Measurements from ENCODE around the gene OR2J2. TPM values are rescaled to one million over a fixed set of nuclear protein-coding genes. Genes with fewer than 3 reads are reported as not detected.
"Not testable (repeated sequence)": the region's sequence is repeated elsewhere in the genome, so short reads cannot be mapped to it uniquely, and the experiment has no call there.

OR2J2 gene
- polyA plus RNA-seq, 1 experiment = not detected

DNA sequence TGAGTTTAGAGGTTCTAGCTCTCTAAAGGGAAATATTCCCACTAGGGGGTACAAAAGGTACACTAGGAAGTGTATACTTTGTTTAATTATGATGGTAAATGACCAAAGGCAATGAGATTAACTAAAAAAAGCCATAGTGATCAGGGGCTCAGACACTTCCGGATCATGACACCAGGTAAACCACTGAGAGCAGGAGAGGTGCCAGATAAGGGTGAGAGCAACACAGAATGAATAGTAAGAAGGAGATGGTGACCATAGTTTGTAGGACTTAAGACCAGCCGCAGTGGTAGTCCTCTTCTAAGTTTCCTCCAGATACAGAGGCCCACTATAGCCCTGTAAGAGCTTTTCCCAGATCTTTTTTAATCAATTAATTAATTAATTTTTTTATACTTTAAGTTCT, 40.8 kb downstream of the OR2J2 start:
- TF ChIP-seq, protein P1, sequence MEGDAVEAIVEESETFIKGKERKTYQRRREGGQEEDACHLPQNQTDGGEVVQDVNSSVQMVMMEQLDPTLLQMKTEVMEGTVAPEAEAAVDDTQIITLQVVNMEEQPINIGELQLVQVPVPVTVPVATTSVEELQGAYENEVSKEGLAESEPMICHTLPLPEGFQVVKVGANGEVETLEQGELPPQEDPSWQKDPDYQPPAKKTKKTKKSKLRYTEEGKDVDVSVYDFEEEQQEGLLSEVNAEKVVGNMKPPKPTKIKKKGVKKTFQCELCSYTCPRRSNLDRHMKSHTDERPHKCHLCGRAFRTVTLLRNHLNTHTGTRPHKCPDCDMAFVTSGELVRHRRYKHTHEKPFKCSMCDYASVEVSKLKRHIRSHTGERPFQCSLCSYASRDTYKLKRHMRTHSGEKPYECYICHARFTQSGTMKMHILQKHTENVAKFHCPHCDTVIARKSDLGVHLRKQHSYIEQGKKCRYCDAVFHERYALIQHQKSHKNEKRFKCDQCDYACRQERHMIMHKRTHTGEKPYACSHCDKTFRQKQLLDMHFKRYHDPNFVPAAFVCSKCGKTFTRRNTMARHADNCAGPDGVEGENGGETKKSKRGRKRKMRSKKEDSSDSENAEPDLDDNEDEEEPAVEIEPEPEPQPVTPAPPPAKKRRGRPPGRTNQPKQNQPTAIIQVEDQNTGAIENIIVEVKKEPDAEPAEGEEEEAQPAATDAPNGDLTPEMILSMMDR (IDR thresholded peaks at IDR 0.05; ENCODE audit: low read depth, low read length) = no peak
- DNase-seq (ENCODE audit: low read depth, low spot score) = no peak
- Histone ChIP-seq H3K9me3 (ENCODE audit: control insufficient read depth, insufficient read depth, low read length) (peaks cover 7% of the 10 kb centered on the region), H3K27me3 (ENCODE audit: control insufficient read depth, insufficient read depth, low read length) (no peaks in the 10 kb centered on the region), H3K4me3 (ENCODE audit: low read depth, low read length) (no peak overlapping the region), H3K27ac (ENCODE audit: low read depth, low read length) (no peak overlapping the region)
- ChIA-PET POLR2A (no interaction called here), CTCF (no interaction called here)

DNA sequence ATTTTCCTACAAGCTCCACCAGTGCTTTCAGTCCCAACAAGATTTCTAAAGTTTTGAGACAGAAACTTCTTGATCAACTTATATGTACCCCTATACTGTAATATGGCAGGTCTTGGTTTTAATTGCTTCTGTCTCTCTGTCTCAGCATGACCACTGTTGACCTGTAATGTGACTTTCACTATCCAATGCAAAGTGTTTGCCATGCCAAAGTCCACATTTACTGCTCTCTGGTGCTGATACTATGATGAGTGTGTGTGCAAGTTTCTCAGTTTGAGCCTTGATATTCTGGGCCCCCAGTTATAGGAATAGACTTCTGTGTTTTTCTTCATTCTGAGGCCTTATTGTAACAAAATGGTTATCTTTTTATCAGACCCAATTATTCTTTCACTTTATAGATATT, 45.8 kb downstream of the OR2J2 start:
- Histone ChIP-seq H3K27me3 (ENCODE audit: control insufficient read depth, insufficient read depth, low read length) (no peaks in the 10 kb centered on the region), H3K9me3 (ENCODE audit: control insufficient read depth, insufficient read depth, low read length) (peaks cover 4% of the 10 kb centered on the region; the same call in 1 of the 2 replicates), H3K4me3 (ENCODE audit: low read depth, low read length) (no peak overlapping the region), H3K27ac (ENCODE audit: low read depth, low read length) (no peak overlapping the region)
- POLR2A ChIA-PET = no interaction called here
- no peak for DNase-seq (ENCODE audit: low read depth, low spot score)
- CTCF ChIA-PET = no interaction called here
- TF ChIP-seq, protein P1 (IDR thresholded peaks at IDR 0.05; ENCODE audit: low read depth, low read length) = no peak

DNA sequence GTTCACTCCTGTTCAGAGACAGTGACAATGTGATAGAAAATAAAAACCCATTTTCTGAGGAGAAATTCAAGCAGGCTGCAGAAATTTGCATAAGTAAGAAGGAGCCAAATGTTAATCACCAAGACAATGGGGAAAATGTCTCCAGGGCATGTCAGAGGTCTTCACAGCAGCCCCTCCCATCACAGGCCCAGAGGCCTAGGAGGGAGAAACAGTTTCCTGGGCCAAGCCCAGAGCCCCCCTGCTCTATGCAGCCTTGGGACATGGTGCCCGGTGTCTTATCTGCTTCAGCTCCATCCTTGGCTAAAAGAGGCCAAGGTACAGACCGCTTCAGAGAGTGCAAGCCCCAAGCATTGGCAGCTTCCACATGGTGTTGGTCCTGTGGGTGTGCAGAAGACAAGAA, 46.5 kb downstream of the OR2J2 start:
- H3K27me3 ChIP-seq (ENCODE audit: control insufficient read depth, insufficient read depth, low read length); DNase-seq (ENCODE audit: low read depth, low spot score); H3K27ac ChIP-seq (ENCODE audit: low read depth, low read length); H3K9me3 ChIP-seq (ENCODE audit: control insufficient read depth, insufficient read depth, low read length); H3K4me3 ChIP-seq (ENCODE audit: low read depth, low read length); POLR2A ChIA-PET; CTCF ChIA-PET: not testable (repeated sequence)

DNA sequence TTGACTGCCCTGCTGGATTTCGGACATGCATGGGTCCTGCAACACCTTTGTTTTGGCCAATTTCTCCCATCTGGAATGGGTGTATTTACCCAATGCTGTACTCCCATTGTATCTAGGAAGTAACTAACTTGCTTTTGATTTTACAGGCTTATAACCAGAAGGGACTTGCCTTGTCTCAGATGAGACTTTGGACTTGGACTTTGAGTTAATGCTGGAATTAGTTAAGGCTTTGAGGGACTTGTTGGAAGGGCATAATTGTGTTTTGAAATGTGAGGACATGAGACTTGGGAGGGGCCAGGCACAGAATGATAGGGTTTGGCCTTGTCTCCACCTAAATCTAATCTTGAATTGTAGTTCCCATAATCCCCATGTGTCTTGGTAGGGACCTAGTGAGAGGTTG, 47.3 kb downstream of the OR2J2 start:
- DNase-seq (ENCODE audit: low read depth, low spot score); POLR2A ChIA-PET; H3K27me3 ChIP-seq (ENCODE audit: control insufficient read depth, insufficient read depth, low read length); H3K4me3 ChIP-seq (ENCODE audit: low read depth, low read length); CTCF ChIA-PET; H3K9me3 ChIP-seq (ENCODE audit: control insufficient read depth, insufficient read depth, low read length); H3K27ac ChIP-seq (ENCODE audit: low read depth, low read length): not testable (repeated sequence)

Other genes starting within 250 kb of the OR2J2 start
- gene TRIM27, start 246.9 kb upstream of the OR2J2 start, polyA plus RNA-seq (2011; rRNA removed) = 62.0 and 73.8 TPM in 2 replicates
- 0.63 and 0.77 TPM in 2 replicates for gene ZNF311, start 165.6 kb upstream of the OR2J2 start, polyA plus RNA-seq (2011; rRNA removed)
- not detected in 2 replicates for gene OR2W1, start 125.7 kb upstream of the OR2J2 start, polyA plus RNA-seq (2011; rRNA removed)
- gene OR2B3, start 83.6 kb upstream of the OR2J2 start, polyA plus RNA-seq (2011; rRNA removed) = not detected in 2 replicates
- gene OR2J1, start 71.4 kb upstream of the OR2J2 start, polyA plus RNA-seq (2011; rRNA removed) = not detected in 2 replicates
- gene OR2J3, start 62.8 kb upstream of the OR2J2 start, polyA plus RNA-seq (2011; rRNA removed) = not detected in 2 replicates
- gene OR14J1, start 130.8 kb downstream of the OR2J2 start, polyA plus RNA-seq (2011; rRNA removed) = not detected in 2 replicates
- not detected in 2 replicates for gene OR5V1, start 198.0 kb downstream of the OR2J2 start, polyA plus RNA-seq (2011; rRNA removed)
- not detected in 2 replicates for gene OR12D3, start 204.4 kb downstream of the OR2J2 start, polyA plus RNA-seq (2011; rRNA removed)
- not detected in 2 replicates for gene OR12D2, start 224.7 kb downstream of the OR2J2 start, polyA plus RNA-seq (2011; rRNA removed)
- gene OR12D1, start 244.0 kb downstream of the OR2J2 start, polyA plus RNA-seq (2011; rRNA removed) = not detected in 2 replicates